Colonic mucosa (tissue), 4 donors: ENCODE results near the gene ATXN7L1. TPM values are rescaled to one million over a fixed set of nuclear protein-coding genes. Genes with fewer than 3 reads are reported as not detected.

Experiments
- DNase-seq: peaks from one replicate; pipeline ENCODE4 v3.0.0-alpha.2; 2020
- H3K27ac ChIP-seq: fragments of 200-600 bp; one replicate; pipeline ENCODE4 v1.8.0; 2021
- H3K27me3 ChIP-seq: fragments of 200-600 bp; one replicate; pipeline ENCODE4 v1.8.0; 2021
- H3K36me3 ChIP-seq: fragments of 200-600 bp; one replicate; pipeline ENCODE4 v1.8.0; 2021
- H3K4me1 ChIP-seq: fragments of 200-600 bp; one replicate; pipeline ENCODE4 v1.8.0; 2021; ENCODE audit warnings: mild to moderate bottlenecking
- H3K4me3 ChIP-seq: fragments of 200-600 bp; one replicate; pipeline ENCODE4 v1.8.0; 2021
- H3K9ac ChIP-seq, 2 donors: one replicate each; pipeline ENCODE4 v1.7.0; 2013; ENCODE audit warnings: control low read depth in 2 of 2, low read depth in 2 of 2, low read length in 2 of 2
- H3K9me3 ChIP-seq: fragments of 200-600 bp; one replicate; pipeline ENCODE4 v1.8.0; 2021
- intact Hi-C: fragments of 100-400 bp; cut with DNase I; formaldehyde crosslinking; loops from one replicate; pipeline ENCODE4 v1.14.1; 2022
- total RNA-seq, 2 donors: library from RNA; stranded (reverse); fragmentation: NEBNext Ultra II Directional in 1 of 2; extraction: Animal tissue kit (Norgen Biotek cat#: 25700) in 1 of 2; gene quantifications; one replicate each; pipeline ENCODE4 v1.2.1, GENCODE V29; 2021
- TF ChIP-seq, protein P1 (sequence below): fragments of 200-600 bp; IDR thresholded peaks from one replicate; pipeline ENCODE4 v1.8.0; 2022; ENCODE audit warnings: antibody characterized with exemption, mild to moderate bottlenecking
- donor health status: healthy.
- donor health status: DM: no; HTN: no; CAD: no.
- donor health status: DM: no; HTN: no; CAD: no.

ATXN7L1 gene
- total RNA-seq, 2 donors from 2014 or later: 13.0 to 15.1 TPM

DNA sequence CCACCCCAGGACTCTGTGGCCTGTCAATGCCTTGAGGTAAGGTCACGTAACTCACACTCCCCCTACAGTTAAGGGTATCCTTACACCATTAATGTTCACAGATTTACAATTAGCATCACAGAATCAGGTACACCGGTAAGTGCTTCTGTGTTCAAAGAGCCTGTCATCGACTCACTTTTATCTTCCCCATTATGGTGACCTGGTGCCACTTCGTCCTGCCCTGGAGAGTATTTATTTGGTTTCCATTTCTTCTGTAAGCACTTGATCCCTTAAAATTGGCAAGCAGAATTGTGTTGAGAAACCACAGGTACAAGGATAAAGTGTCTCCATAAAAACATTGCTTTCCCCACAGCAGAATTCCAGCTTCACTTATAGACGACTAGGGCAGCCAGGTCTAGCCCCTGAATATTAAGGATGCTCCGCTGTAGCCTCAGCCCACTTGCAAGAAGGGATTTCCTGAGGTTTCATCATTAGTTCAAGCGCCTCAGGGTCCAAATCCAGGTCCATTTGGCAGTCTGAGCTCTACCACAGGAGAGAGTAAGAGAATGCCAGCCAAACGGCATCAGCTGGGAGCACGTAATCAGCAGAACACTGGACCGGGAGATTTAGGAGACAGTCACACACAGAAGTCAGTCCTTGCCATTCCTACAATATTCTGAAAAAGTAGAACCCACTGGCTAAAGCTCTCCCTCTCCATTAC, 10.1 kb downstream of the ATXN7L1 start:
- no peak for DNase-seq
- no peak overlapping the region for H3K9ac ChIP-seq
- no peaks in the 10 kb centered on the region for H3K4me1 ChIP-seq
- no peak overlapping the region for H3K27ac ChIP-seq
- H3K36me3 ChIP-seq: no peaks in the 10 kb centered on the region
- TF ChIP-seq, protein P1, sequence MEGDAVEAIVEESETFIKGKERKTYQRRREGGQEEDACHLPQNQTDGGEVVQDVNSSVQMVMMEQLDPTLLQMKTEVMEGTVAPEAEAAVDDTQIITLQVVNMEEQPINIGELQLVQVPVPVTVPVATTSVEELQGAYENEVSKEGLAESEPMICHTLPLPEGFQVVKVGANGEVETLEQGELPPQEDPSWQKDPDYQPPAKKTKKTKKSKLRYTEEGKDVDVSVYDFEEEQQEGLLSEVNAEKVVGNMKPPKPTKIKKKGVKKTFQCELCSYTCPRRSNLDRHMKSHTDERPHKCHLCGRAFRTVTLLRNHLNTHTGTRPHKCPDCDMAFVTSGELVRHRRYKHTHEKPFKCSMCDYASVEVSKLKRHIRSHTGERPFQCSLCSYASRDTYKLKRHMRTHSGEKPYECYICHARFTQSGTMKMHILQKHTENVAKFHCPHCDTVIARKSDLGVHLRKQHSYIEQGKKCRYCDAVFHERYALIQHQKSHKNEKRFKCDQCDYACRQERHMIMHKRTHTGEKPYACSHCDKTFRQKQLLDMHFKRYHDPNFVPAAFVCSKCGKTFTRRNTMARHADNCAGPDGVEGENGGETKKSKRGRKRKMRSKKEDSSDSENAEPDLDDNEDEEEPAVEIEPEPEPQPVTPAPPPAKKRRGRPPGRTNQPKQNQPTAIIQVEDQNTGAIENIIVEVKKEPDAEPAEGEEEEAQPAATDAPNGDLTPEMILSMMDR: no peak
- H3K27me3 ChIP-seq: no peaks in the 10 kb centered on the region
- H3K4me3 ChIP-seq: no peak overlapping the region
- no peaks in the 10 kb centered on the region for H3K9me3 ChIP-seq
- intact Hi-C loops: no loop called here

DNA sequence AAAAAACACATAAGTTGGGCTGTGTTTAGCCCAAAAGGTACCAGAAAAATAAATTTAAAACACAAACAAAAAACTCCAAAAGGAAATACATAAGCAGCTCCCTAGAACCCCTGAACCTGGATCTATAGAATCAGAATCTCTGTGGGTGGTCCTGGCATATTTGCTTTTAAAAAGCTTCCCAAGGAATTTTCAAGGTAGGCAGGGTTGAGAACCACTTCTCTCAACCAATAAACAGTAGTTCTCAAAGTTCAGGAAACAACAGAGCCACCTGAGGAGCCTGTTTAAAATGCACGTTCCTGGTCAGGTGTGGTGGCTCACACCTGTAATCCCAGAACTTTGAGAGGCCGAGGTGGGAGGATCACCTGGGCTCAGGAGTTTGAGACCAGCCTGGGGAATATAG, 12.5 kb downstream of the ATXN7L1 start:
- DNase-seq: no peak
- H3K4me3 ChIP-seq: no peak overlapping the region
- H3K36me3 ChIP-seq: no peaks in the 10 kb centered on the region
- no peaks in the 10 kb centered on the region for H3K9me3 ChIP-seq
- no peak overlapping the region for H3K27ac ChIP-seq
- H3K27me3 ChIP-seq: no peaks in the 10 kb centered on the region
- no peak overlapping the region for H3K9ac ChIP-seq
- TF ChIP-seq, protein P1: no peak
- intact Hi-C loops: no loop called here
- no peaks in the 10 kb centered on the region for H3K4me1 ChIP-seq

DNA sequence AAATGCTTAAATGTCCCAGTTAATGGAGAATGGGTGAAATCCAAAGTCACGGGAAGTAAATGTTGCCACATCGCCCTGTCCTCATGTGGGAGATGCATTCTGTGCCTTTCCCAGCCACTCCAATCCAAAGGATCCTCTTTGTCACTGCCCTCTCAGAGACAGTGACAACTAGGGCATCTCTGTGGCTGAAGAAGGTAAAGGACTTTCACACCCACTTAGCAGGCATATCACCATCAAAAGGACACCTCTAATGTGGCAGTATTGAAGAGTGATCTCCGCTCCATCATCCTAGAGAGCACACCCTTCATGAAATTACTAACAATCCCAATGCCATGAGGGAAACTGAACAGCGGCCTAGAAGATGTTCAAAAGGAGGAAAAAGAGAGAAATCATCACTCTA, 13.6 kb downstream of the ATXN7L1 start:
- no peak overlapping the region for H3K4me3 ChIP-seq
- no peak overlapping the region for H3K9ac ChIP-seq
- no peaks in the 10 kb centered on the region for H3K27me3 ChIP-seq
- no peak overlapping the region for H3K27ac ChIP-seq
- no peaks in the 10 kb centered on the region for H3K36me3 ChIP-seq
- no peaks in the 10 kb centered on the region for H3K9me3 ChIP-seq
- DNase-seq: no peak
- intact Hi-C loops: no loop called here
- TF ChIP-seq, protein P1: no peak
- no peaks in the 10 kb centered on the region for H3K4me1 ChIP-seq

DNA sequence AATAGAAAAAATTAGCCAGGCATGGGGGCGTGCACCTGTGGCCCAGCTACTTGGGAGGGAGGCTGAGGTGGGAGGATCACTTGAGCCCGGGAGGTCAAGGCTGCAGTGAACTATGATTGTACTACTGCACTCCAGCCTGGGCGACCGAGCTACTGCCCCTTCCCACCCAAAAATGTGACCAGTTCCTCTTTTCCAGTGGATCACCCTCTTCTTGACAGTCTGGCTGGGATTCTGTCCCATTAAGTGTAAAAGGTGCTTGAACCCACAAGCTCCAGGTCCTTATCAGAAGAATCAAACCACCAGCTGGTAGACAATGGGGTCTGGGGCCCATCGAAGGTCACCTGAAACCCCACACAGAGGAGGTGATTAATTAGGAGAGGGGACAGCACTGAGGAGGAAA, 14.1 kb downstream of the ATXN7L1 start:
- Histone ChIP-seq H3K36me3 (no peaks in the 10 kb centered on the region), H3K9ac (no peak overlapping the region), H3K27me3 (no peaks in the 10 kb centered on the region), H3K4me1 (no peaks in the 10 kb centered on the region), H3K9me3 (no peaks in the 10 kb centered on the region), H3K4me3 (no peak overlapping the region), H3K27ac (no peak overlapping the region)
- intact Hi-C loops: no loop called here
- no peak for DNase-seq
- TF ChIP-seq, protein P1: no peak

DNA sequence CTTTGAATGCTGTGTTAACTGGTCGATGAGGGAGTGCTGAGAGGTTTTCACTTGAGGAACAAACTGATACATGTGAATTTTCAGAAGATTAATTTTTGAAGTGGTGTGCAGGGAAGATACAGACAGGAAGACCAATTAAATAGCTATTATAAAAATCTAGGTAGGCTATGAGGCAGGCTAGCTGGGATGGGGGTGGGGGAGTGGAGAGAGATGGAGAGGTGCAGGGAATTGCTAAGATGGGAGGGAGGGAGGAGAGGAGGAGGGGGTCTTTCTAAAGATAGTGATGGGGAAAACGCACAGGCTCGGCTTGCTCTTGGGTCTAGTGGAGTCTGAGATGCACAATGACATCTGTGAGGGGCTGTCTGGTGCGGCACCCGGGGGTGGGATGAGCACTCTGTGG, 15.2 kb downstream of the ATXN7L1 start:
- no peaks in the 10 kb centered on the region for H3K9me3 ChIP-seq
- no peak overlapping the region for H3K27ac ChIP-seq
- no peaks in the 10 kb centered on the region for H3K36me3 ChIP-seq
- H3K4me1 ChIP-seq: no peaks in the 10 kb centered on the region
- H3K27me3 ChIP-seq: no peaks in the 10 kb centered on the region
- H3K9ac ChIP-seq: no peak overlapping the region
- DNase-seq: no peak
- TF ChIP-seq, protein P1: no peak
- no peak overlapping the region for H3K4me3 ChIP-seq
- intact Hi-C loops: no loop called here
